H1 (cell line): ENCODE data around the gene UBASH3A. TPM values are rescaled to one million over a fixed set of nuclear protein-coding genes. Genes with fewer than 3 reads are reported as not detected.

Experiments
- CTCF ChIA-PET: fragments of 300-600 bp; sonication (Branson Sonifier 250); formaldehyde crosslinking; loops from one replicate; lab custom pipeline; 2021; ENCODE audit not compliant: partially characterized antibody; lab: Charles Lee
- POLR2A ChIA-PET: fragments of 300-600 bp; sonication (Branson Sonifier 250); formaldehyde crosslinking; loops from one replicate; lab custom pipeline; 2021; ENCODE audit warnings: inconsistent platforms; ENCODE audit not compliant: partially characterized antibody; lab: Charles Lee
- DNase-seq, 2 experiments: peaks; one replicate each; pipeline versions ENCODE4 v3.0.0 to v3.0.0-alpha.2; 2010 to 2022; ENCODE audit warnings: low spot score in 2 of 2, low read depth in 1 of 2, mixed read lengths in 1 of 2
- FAIRE-seq: peaks from 2 replicates; lab custom pipeline; 2011; peaks lifted over from hg19 to GRCh38; lab: Jason Lieb, UNC
- H2AFZ ChIP-seq: 2 replicates; pipeline ENCODE4 v1.8.1; 2012; ENCODE audit warnings: low read length, inconsistent platforms
- H2AK5ac ChIP-seq: 2 replicates; pipeline ENCODE4 v1.6.1; 2013; ENCODE audit warnings: low read depth, low read length
- H2BK120ac ChIP-seq: replicated peaks from 2 replicates; pipeline ENCODE3; 2013; ENCODE audit warnings: low read depth, low read length, inconsistent platforms
- H2BK12ac ChIP-seq: 2 replicates; pipeline ENCODE4 v1.6.1; 2013; ENCODE audit warnings: low read depth, low read length
- H2BK15ac ChIP-seq: 2 replicates; pipeline ENCODE4 v1.6.1; 2013; ENCODE audit warnings: low read length
- H2BK20ac ChIP-seq: 2 replicates; pipeline ENCODE4 v1.6.1; 2013; ENCODE audit warnings: low read length
- H2BK5ac ChIP-seq: 2 replicates; pipeline ENCODE4 v1.6.1; 2013; ENCODE audit warnings: low read depth, low read length
- H3K14ac ChIP-seq: 2 replicates; pipeline ENCODE4 v1.6.1; 2013; ENCODE audit warnings: inconsistent platforms; ENCODE audit not compliant: insufficient read length
- H3K18ac ChIP-seq: 2 replicates; pipeline ENCODE4 v1.6.1; 2013; ENCODE audit warnings: low read length; ENCODE audit errors: extremely low read depth
- H3K23ac ChIP-seq: 2 replicates; pipeline ENCODE4 v1.6.1; 2013; ENCODE audit warnings: inconsistent platforms; ENCODE audit not compliant: insufficient read length
- H3K23me2 ChIP-seq: 2 replicates; pipeline ENCODE4 v1.6.1; 2013; ENCODE audit warnings: low read depth, low read length
- H3K27ac ChIP-seq: 2 replicates; pipeline ENCODE4 v1.6.1; 2011; ENCODE audit warnings: low read depth, low read length, inconsistent platforms
- H3K27me3 ChIP-seq, 4 experiments: replicated peaks in 1 of 4; 1 replicate in 1 of 4; 2 replicates in 3 of 4; pipeline versions ENCODE4 v1.6.1 to v1.8.1; 2011 to 2013; ENCODE audit warnings: low read length in 3 of 4, mild to moderate bottlenecking in 3 of 4, inconsistent platforms in 2 of 4, mixed read lengths in 2 of 4, moderate library complexity in 1 of 4; ENCODE audit not compliant: control insufficient read depth in 3 of 4, insufficient read depth in 3 of 4; ENCODE audit errors: extremely low read depth in 1 of 4
- H3K36me3 ChIP-seq, 4 experiments: 2 replicates each; pipeline versions ENCODE4 v1.6.1 to v1.8.1; 2011 to 2013; ENCODE audit warnings: mild to moderate bottlenecking in 4 of 4, low read length in 3 of 4, moderate library complexity in 2 of 4, control low read depth in 1 of 4, inconsistent platforms in 1 of 4; ENCODE audit not compliant: insufficient read depth in 4 of 4, control insufficient read depth in 2 of 4
- H3K4ac ChIP-seq: replicated peaks from 2 replicates; pipeline ENCODE3; 2013; ENCODE audit warnings: low read length, low read depth, mixed read lengths, inconsistent platforms; ENCODE audit not compliant: insufficient read length
- H3K4me1 ChIP-seq, 4 experiments: replicated peaks in 1 of 4; 1 replicate in 1 of 4; 2 replicates in 3 of 4; pipeline versions ENCODE4 v1.6.1 to v1.8.1; 2011 to 2013; ENCODE audit warnings: low read length in 3 of 4, inconsistent platforms in 2 of 4, mixed read lengths in 1 of 4; ENCODE audit not compliant: insufficient read depth in 4 of 4, control insufficient read depth in 3 of 4
- H3K4me2 ChIP-seq, 2 experiments: 2 replicates each; pipeline versions ENCODE4 v1.6.1 to v1.8.1; 2011 to 2013; ENCODE audit warnings: low read depth in 2 of 2, low read length in 2 of 2, control low read depth in 1 of 2, inconsistent platforms in 1 of 2, mild to moderate bottlenecking in 1 of 2; ENCODE audit not compliant: insufficient read depth in 1 of 2
- H3K4me3 ChIP-seq, 4 experiments: fragments of 200-600, 300-600 bp in 1 of 4; sonication (generic), shearing (Covaris generic), sonication (Bioruptor Twin) in 1 of 4; 2 replicates each; pipeline versions ENCODE4 v1.5.1 to v1.8.1; 2011 to 2016; ENCODE audit warnings: low read length in 4 of 4, low read depth in 3 of 4, control low read depth in 2 of 4, inconsistent platforms in 2 of 4, mild to moderate bottlenecking in 2 of 4, mixed read lengths in 1 of 4, moderate library complexity in 1 of 4; ENCODE audit not compliant: insufficient read depth in 2 of 4; ENCODE audit errors: extremely low read depth in 1 of 4
- H3K56ac ChIP-seq: replicated peaks from 2 replicates; pipeline ENCODE3; 2013; ENCODE audit warnings: low read depth, mild to moderate bottlenecking, mixed read lengths, low read length, inconsistent platforms; ENCODE audit not compliant: insufficient read length
- H3K79me1 ChIP-seq: 2 replicates; pipeline ENCODE4 v1.6.1; 2013; ENCODE audit warnings: low read depth, low read length, control low read depth
- H3K79me2 ChIP-seq, 2 experiments: 2 replicates each; pipeline versions ENCODE4 v1.6.1 to v1.8.1; 2012 to 2013; ENCODE audit warnings: low read length in 2 of 2, mild to moderate bottlenecking in 2 of 2, inconsistent platforms in 1 of 2; ENCODE audit not compliant: insufficient read depth in 2 of 2, control insufficient read depth in 1 of 2
- H3K9ac ChIP-seq, 4 experiments: replicated peaks in 1 of 4; 1 replicate in 1 of 4; 2 replicates in 3 of 4; pipeline versions ENCODE4 v1.6.1 to v1.8.1; 2011 to 2013; ENCODE audit warnings: low read depth in 3 of 4, low read length in 3 of 4, control low read depth in 2 of 4, mild to moderate bottlenecking in 2 of 4, moderate library complexity in 2 of 4, inconsistent platforms in 1 of 4; ENCODE audit errors: extremely low read depth in 1 of 4
- H3K9me3 ChIP-seq, 2 experiments: 2 replicates each; pipeline versions ENCODE4 v1.6.1 to v1.8.1; 2012 to 2013; ENCODE audit warnings: mild to moderate bottlenecking in 2 of 2, moderate library complexity in 2 of 2, control low read depth in 1 of 2, inconsistent platforms in 1 of 2, low read depth in 1 of 2, low read length in 1 of 2, mixed read lengths in 1 of 2; ENCODE audit not compliant: insufficient read depth in 2 of 2
- H4K20me1 ChIP-seq, 2 experiments: replicated peaks in 1 of 2; 2 replicates each; pipeline versions ENCODE3 to v1.8.1; 2011 to 2013; ENCODE audit warnings: inconsistent platforms in 2 of 2, low read length in 2 of 2, mild to moderate bottlenecking in 1 of 2; ENCODE audit not compliant: insufficient read depth in 2 of 2, control insufficient read depth in 1 of 2
- H4K5ac ChIP-seq: 2 replicates; pipeline ENCODE4 v1.6.1; 2013; ENCODE audit warnings: low read length, low read depth, mixed read lengths, inconsistent platforms; ENCODE audit not compliant: insufficient read length
- H4K8ac ChIP-seq: 2 replicates; pipeline ENCODE4 v1.8.0; 2013; ENCODE audit warnings: mild to moderate bottlenecking, moderate library complexity, low read length, inconsistent platforms; ENCODE audit not compliant: insufficient read depth; ENCODE audit errors: extremely low read depth
- H4K91ac ChIP-seq: replicated peaks from 2 replicates; pipeline ENCODE3; 2013; ENCODE audit warnings: low read length, mixed read lengths, inconsistent platforms; ENCODE audit not compliant: insufficient read length
- HDAC6 ChIP-seq: IDR thresholded peaks from one replicate; pipeline ENCODE4 v1.7.1; 2012; ENCODE audit warnings: low read depth, mild to moderate bottlenecking, inconsistent platforms, low read length, moderate library complexity
- RNF2 ChIP-seq: fragments of 200-900, 300-1000 bp; sonication (generic); IDR thresholded peaks from 2 replicates; pipeline ENCODE4 v1.7.1; 2016; ENCODE audit warnings: borderline replicate concordance, low read depth, mild to moderate bottlenecking, antibody characterized with exemption, low read length; ENCODE audit not compliant: poor library complexity, severe bottlenecking; ENCODE audit errors: missing control alignments
- RXRA ChIP-seq: IDR thresholded peaks from 2 replicates; pipeline ENCODE4 v1.6.1; 2011; ENCODE audit warnings: low read depth, mild to moderate bottlenecking, low read length, moderate library complexity; ENCODE audit not compliant: insufficient read depth
- WGBS, 2 experiments: shearing (Covaris generic) in 1 of 2; methylation state at CpG; one replicate each; pipeline versions ENCODE4 v1.1.6 to v1.1.7; 2013 to 2015; ENCODE audit warnings: low lambda C conversion rate in 2 of 2, mixed read lengths in 2 of 2, inconsistent platforms in 1 of 2, low coverage in 1 of 2, missing lambda C conversion rate in 1 of 2; ENCODE audit not compliant: insufficient replicate concordance in 2 of 2, insufficient coverage in 1 of 2, insufficient read length in 1 of 2; ENCODE audit errors: extremely low coverage in 1 of 2, missing lambda C conversion rate in 1 of 2; 5-methylcytosine and 5-hydroxymethylcytosine counted together
- polyA plus RNA-seq, 7 experiments: library from polyadenylated mRNA; depleted of rRNA in 3 of 7; stranded (reverse) in 5 of 7; unstranded in 2 of 7; fragments of >200 nt in 5 of 7; fragments of 200-250 nt in 2 of 7; gene quantifications; 1 replicate in 5 of 7; 2 replicates in 1 of 7; 4 replicates in 1 of 7; pipeline versions ENCODE4 v1.2.1 to v1.2.3, GENCODE V29; 2011 to 2013; ENCODE audit warnings: missing spikeins in 2 of 7, mixed read lengths in 2 of 7
- total RNA-seq: library from RNA; stranded (reverse); fragmentation: NEBNext Ultra II Directional; extraction: Animal tissue kit (Norgen Biotek cat#: 25700); gene quantifications from 2 replicates; pipeline ENCODE4 v1.2.1, GENCODE V29; 2021

UBASH3A gene
- total and polyA plus RNA-seq, 2 of the 8 experiments (the other 6 are each of a cell fraction or from before 2014, with no cell fraction given) = not detected

DNA sequence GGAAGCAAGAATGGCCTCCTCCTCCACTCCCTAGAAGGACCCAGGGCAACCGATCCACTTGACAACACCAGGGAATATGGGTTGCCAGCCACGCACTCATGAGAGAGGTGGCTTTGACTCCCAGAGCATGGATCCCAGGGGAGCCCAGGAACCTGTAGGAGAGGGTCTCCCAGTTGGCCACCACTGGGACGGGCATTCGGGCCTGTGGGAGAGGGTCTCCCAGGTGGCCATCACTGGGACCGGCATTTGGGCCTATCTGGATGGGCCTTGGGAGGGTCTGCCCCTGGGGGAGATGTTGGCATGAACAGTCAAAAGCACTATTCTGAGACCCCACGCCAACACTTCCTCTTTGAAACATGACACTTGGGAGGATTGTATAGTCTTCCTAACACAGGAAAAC lies 37.9 kb upstream of the UBASH3A start:
- ChIA-PET POLR2A (no interaction called here), CTCF (no interaction called here)
- H3K18ac ChIP-seq = no peak overlapping the region
- H2BK120ac ChIP-seq = no peak overlapping the region
- H3K27ac ChIP-seq = no peak overlapping the region
- no peak overlapping the region for H2AFZ ChIP-seq
- no peak overlapping the region for H4K5ac ChIP-seq
- no peaks in the 10 kb centered on the region; a peak in 3 of 7 replicates for H3K4me1 ChIP-seq
- H3K79me2 ChIP-seq = no peaks in the 10 kb centered on the region
- H2BK12ac ChIP-seq = no peak overlapping the region
- no peak overlapping the region for H2BK5ac ChIP-seq
- H4K91ac ChIP-seq = peak overlapping the region; percentile 58
- no peak overlapping the region for H2AK5ac ChIP-seq
- H3K56ac ChIP-seq = no peak overlapping the region
- no peaks in the 10 kb centered on the region for H3K9me3 ChIP-seq
- no peaks in the 10 kb centered on the region for H4K20me1 ChIP-seq
- no peak overlapping the region for H3K4ac ChIP-seq
- WGBS, 2 experiments = 75% methylated on average over 6 of the region's 6 CpGs; no CpG with 5 or more reads in 1 of the 2 experiments
- H3K23me2 ChIP-seq = no peaks in the 10 kb centered on the region
- H3K14ac ChIP-seq = no peak overlapping the region
- no peak overlapping the region for H3K4me3 ChIP-seq
- no peak overlapping the region for H2BK15ac ChIP-seq
- FAIRE-seq = no peak
- H3K9ac ChIP-seq = no peak overlapping the region
- H3K79me1 ChIP-seq = no peaks in the 10 kb centered on the region
- H3K27me3 ChIP-seq = peaks cover 0 to under 1% (median 0%) of the 10 kb centered on the region in 4 experiments; a peak in 1 of 7 replicates
- H3K23ac ChIP-seq = no peak overlapping the region
- no peak overlapping the region for H4K8ac ChIP-seq
- no peak overlapping the region for H3K4me2 ChIP-seq
- TF ChIP-seq RNF2 = no peak
- no peak for TF ChIP-seq RXRA
- TF ChIP-seq HDAC6 = no peak
- no peaks in the 10 kb centered on the region for H3K36me3 ChIP-seq
- H2BK20ac ChIP-seq = no peak overlapping the region
- no peak for DNase-seq
